Adrenal gland (tissue), 12 donors: ENCODE data around the gene NCKAP5. TPM values are rescaled to one million over a fixed set of nuclear protein-coding genes. Genes with fewer than 3 reads are reported as not detected.

ENCODE experiments used
- DNase-seq, 7 donors: peaks; one replicate each; pipeline ENCODE4 v3.0.0-alpha.2; 2019 to 2020
- H3K27ac ChIP-seq, 5 donors: fragments of 200-600 bp; sonication (generic) in 4 of 5; 1 replicate in 3 of 5; 2 replicates in 2 of 5; pipeline versions ENCODE4 v1.5.1 to v1.8.0; 2016 to 2020; ENCODE audit warnings: mild to moderate bottlenecking in 1 of 5
- H3K27me3 ChIP-seq: fragments of 200-600 bp; 2 replicates; pipeline ENCODE4 v1.8.0; 2021
- H3K36me3 ChIP-seq, 2 donors: fragments of 200-600 bp; replicated peaks in 1 of 2; 1 replicate in 1 of 2; 2 replicates in 1 of 2; pipeline versions ENCODE4 v1.5.1 to v1.8.0; 2018 to 2022
- H3K4me1 ChIP-seq, 2 donors: fragments of 200-600 bp; replicated peaks in 1 of 2; 1 replicate in 1 of 2; 2 replicates in 1 of 2; pipeline versions ENCODE4 v1.5.1 to v1.8.0; 2018 to 2021
- H3K4me3 ChIP-seq, 4 donors: fragments of 200-600 bp; sonication (generic) in 3 of 4; one replicate each; pipeline ENCODE4 v1.5.1; 2016 to 2018
- H3K9me3 ChIP-seq, 3 donors: fragments of 200-600 bp; sonication (generic) in 1 of 3; replicated peaks in 1 of 3; 1 replicate in 2 of 3; 2 replicates in 1 of 3; pipeline versions ENCODE4 v1.5.1 to v1.8.0; 2016 to 2021
- CTCF ChIP-seq, 6 experiments: fragments of 450-650 bp in 4 of 6; fragments of 200-600 bp in 2 of 6; sonication (generic) in 1 of 6; IDR thresholded peaks; 1 replicate in 5 of 6; 2 replicates in 1 of 6; pipeline versions ENCODE4 v1.5.1 to v1.8.0; 2016 to 2021; ENCODE audit warnings: antibody characterized with exemption in 6 of 6, mild to moderate bottlenecking in 2 of 6, moderate library complexity in 1 of 6
- POLR2A ChIP-seq, 2 donors: fragments of 450-650 bp; IDR thresholded peaks; one replicate each; pipeline ENCODE4 v1.6.1; 2017; ENCODE audit warnings: antibody characterized with exemption in 2 of 2, mild to moderate bottlenecking in 2 of 2, moderate library complexity in 1 of 2
- WGBS, 4 donors: extraction: QIAGEN DNeasy Blood & Tissue Kit in 2 of 4; methylation state at CpG; one replicate each; pipeline versions ENCODE4 v1.1.5 to v1.1.7; 2013 to 2017; 5-methylcytosine and 5-hydroxymethylcytosine counted together
- intact Hi-C, 2 donors: fragments of 100-400 bp; cut with DNase I; formaldehyde crosslinking; loops; one replicate each; pipeline versions ENCODE4 v1.14.1 to v1.15.0; 2022 to 2023
- polyA plus RNA-seq, 3 donors: library from polyadenylated mRNA; stranded (reverse); fragments of 200-250 nt in 2 of 3; fragments of 350-450 nt in 1 of 3; fragmentation: Illumina TruSeq in 1 of 3; extraction: RNeasy Lipid Tissue Mini Kit (QIAGEN cat#74804) in 1 of 3; gene quantifications; one replicate each; pipeline ENCODE4 v1.2.3, GENCODE V29; 2013 to 2014
- total RNA-seq, 9 donors: library from RNA; depleted of rRNA in 4 of 9; stranded (reverse); fragments of >200 nt in 4 of 9; fragments of 120-200 nt in 1 of 9; fragmentation: NEBNext Ultra II Directional in 1 of 9; extraction: Animal tissue kit (Norgen Biotek cat#: 25700) in 1 of 9; gene quantifications; one replicate each; pipeline versions ENCODE4 v1.1.0 to v1.2.4, GENCODE V29; 2013 to 2023
- donor health status: healthy with polysubstance abuse.
- donor health status: Bipolar disorder and iron deficiency.
- donor health status: DM: yes; HTN: yes; CAD: no.
- donor health status: DM: no; HTN: no; CAD: no.
- donor health status: DM: no; HTN: no; CAD: no.
- donor health status: DM: yes; HTN: yes; CAD: no.

NCKAP5 gene
- total and polyA plus RNA-seq, 12 donors = 0.06 to 3.1 (median 1.1) TPM

GRCh38 chr2:133265432-133265949 lies 302.8 kb downstream of the NCKAP5 start:
- TF ChIP-seq POLR2A (IDR thresholded peaks at IDR 0.05) (no peak), CTCF (IDR thresholded peaks at IDR 0.05) (no peak)
- no peaks in the 10 kb centered on the region for H3K27me3 ChIP-seq
- peaks cover 0 to 3% of the 10 kb centered on the region in 2 donors for H3K4me1 ChIP-seq
- H3K36me3 ChIP-seq = no peaks in the 10 kb centered on the region
- H3K27ac ChIP-seq = peak overlapping the region in 2 of 5 donors; percentile 41 to 54
- peak overlapping the region in 1 of 4 donors; percentile 58 for H3K4me3 ChIP-seq
- peak; percentile 46 to 88 (median 72) for DNase-seq
- H3K9me3 ChIP-seq = no peaks in the 10 kb centered on the region
- 8 to 34% (median 17%) methylated on average over 3 to 19 of the region's 19 CpGs for WGBS, 4 donors
- intact Hi-C loops = no loop called here

- TF ChIP-seq POLR2A (IDR thresholded peaks at IDR 0.05) (no peak), CTCF (IDR thresholded peaks at IDR 0.05) (no peak)
- peak in 3 of 7 donors; percentile 21 to 49 (median 23) for DNase-seq
- Histone ChIP-seq H3K27me3 (no peaks in the 10 kb centered on the region), H3K36me3 (no peaks in the 10 kb centered on the region), H3K4me3 (peak overlapping the region in 1 of 4 donors; percentile 58), H3K27ac (peak overlapping the region in 2 of 5 donors; percentile 41 to 54), H3K4me1 (peaks cover 0 to 3% of the 10 kb centered on the region in 2 donors), H3K9me3 (no peaks in the 10 kb centered on the region)
- intact Hi-C loops = no loop called here
- WGBS, 4 donors = 17 to 34% (median 24%) methylated on average over 7 of the region's 7 CpGs
Observed at GRCh38 chr2:133264989-133265401, 303.3 kb downstream of the NCKAP5 start.

GRCh38 chr2:133262893-133263292 lies 305.4 kb downstream of the NCKAP5 start:
- Histone ChIP-seq H3K4me1 (peaks cover 0 to 3% of the 10 kb centered on the region in 2 donors), H3K27me3 (no peaks in the 10 kb centered on the region), H3K9me3 (no peaks in the 10 kb centered on the region), H3K27ac (no peak overlapping the region), H3K4me3 (no peak overlapping the region), H3K36me3 (no peaks in the 10 kb centered on the region)
- intact Hi-C loops = no loop called here
- TF ChIP-seq POLR2A (IDR thresholded peaks at IDR 0.05) = no peak
- no peak for TF ChIP-seq CTCF (IDR thresholded peaks at IDR 0.05)
- DNase-seq = no peak
- 79 to 89% (median 81%) methylated on average over 2 of the region's 2 CpGs for WGBS, 4 donors

GRCh38 chr2:133255360-133255759 lies 312.9 kb downstream of the NCKAP5 start:
- Histone ChIP-seq H3K27ac (no peak overlapping the region), H3K9me3 (no peaks in the 10 kb centered on the region)

More at GRCh38 chr2:133255360-133255759, 312.9 kb downstream of the NCKAP5 start:
- intact Hi-C loops = no loop called here
- H3K4me3 ChIP-seq = no peak overlapping the region
- DNase-seq = no peak
- no peaks in the 10 kb centered on the region for H3K36me3 ChIP-seq
- H3K4me1 ChIP-seq = no peaks in the 10 kb centered on the region
- no peak for TF ChIP-seq CTCF (IDR thresholded peaks at IDR 0.05)
- WGBS, 4 donors = 78 to 95% (median 80%) methylated on average over 2 of the region's 2 CpGs
- H3K27me3 ChIP-seq = no peaks in the 10 kb centered on the region
